NT2/D1 (cell line): ENCODE measurements around the gene GLCE.

Experiments
- SUZ12 ChIP-seq: IDR thresholded peaks from 2 replicates; pipeline ENCODE4 v1.6.1; 2011; ENCODE audit not compliant: insufficient read length, insufficient read depth; ENCODE audit errors: extremely low read depth
- YY1 ChIP-seq: IDR thresholded peaks from 2 replicates; pipeline ENCODE4 v1.6.1; 2011; ENCODE audit not compliant: insufficient read length, insufficient read depth
- ZNF274 ChIP-seq: IDR thresholded peaks from 2 replicates; pipeline ENCODE4 v1.6.1; 2011; ENCODE audit warnings: mild to moderate bottlenecking, low read depth, low read length

GRCh38 chr15:69181424-69181823, 21.0 kb downstream of the GLCE start:
- TF ChIP-seq SUZ12 (no peak), ZNF274 (no peak), YY1 (no peak)
